NCI-H345 treated with DMSO at 0.1 percent for 48 hours (cell line): ENCODE data around the gene MTMR11.
"Not testable (repeated sequence)": the region's sequence is repeated elsewhere in the genome, so short reads cannot be mapped to it uniquely, and the experiment has no call there.

Experiments
- DNase-seq: peaks from one replicate; lab custom pipeline; 2025; ENCODE audit not compliant: unreplicated experiment; lab: John Stamatoyannopoulos, UW

Gene MTMR11

GRCh38 chr1:149903836-149904491 lies 32.7 kb downstream of the MTMR11 start:
- DNase-seq: no peak

- DNase-seq: peak; percentile 98
Measured at GRCh38 chr1:149899460-149900284, 37.0 kb downstream of the MTMR11 start, which contains the start of gene BOLA1. BOLA1 (plus strand) TSS chr1:149899568; CDS start chr1:149900060, 492 bp downstream.

GRCh38 chr1:149896575-149896974 lies 40.1 kb downstream of the MTMR11 start:
- DNase-seq: no peak

GRCh38 chr1:149888999-149889289 lies 47.7 kb downstream of the MTMR11 start:
- DNase-seq: no peak

- peak; percentile 94 for DNase-seq
Measured at GRCh38 chr1:149888247-149888998, 48.3 kb downstream of the MTMR11 start.

- peak; percentile 100 for DNase-seq
Measured at GRCh38 chr1:149887456-149888246, 49.0 kb downstream of the MTMR11 start.

GRCh38 chr1:149887196-149887455 lies 49.6 kb downstream of the MTMR11 start:
- DNase-seq: not testable (repeated sequence)

GRCh38 chr1:149886396-149887195 lies 50.1 kb downstream of the MTMR11 start:
- peak; percentile 100 for DNase-seq

- DNase-seq: not testable (repeated sequence)
Measured at GRCh38 chr1:149886121-149886395, 50.6 kb downstream of the MTMR11 start.

- peak; percentile 99 for DNase-seq
Measured at GRCh38 chr1:149885339-149886120, 51.1 kb downstream of the MTMR11 start.

- peak; percentile 83 for DNase-seq
Measured at GRCh38 chr1:149884433-149885338, 52.0 kb downstream of the MTMR11 start.

GRCh38 chr1:149883598-149884247 lies 53.0 kb downstream of the MTMR11 start:
- DNase-seq: no peak

GRCh38 chr1:149881876-149882275 lies 54.8 kb downstream of the MTMR11 start:
- DNase-seq: no peak

- DNase-seq: no peak
Measured at GRCh38 chr1:149879556-149879955, 57.1 kb downstream of the MTMR11 start.
